NCI-H146 treated with DMSO at 0.1 percent for 48 hours (cell line): Measurements from ENCODE around the gene MSI2.
"Not testable (repeated sequence)": the region's sequence is repeated elsewhere in the genome, so short reads cannot be mapped to it uniquely, and the experiment has no call there.

Source experiments
- DNase-seq: peaks from one replicate; lab custom pipeline; 2025; ENCODE audit not compliant: unreplicated experiment; lab: John Stamatoyannopoulos, UW

Gene MSI2

GRCh38 chr17:57490890-57491289 lies 234.6 kb downstream of the MSI2 start:
- no peak for DNase-seq

GRCh38 chr17:57493171-57493570 lies 236.8 kb downstream of the MSI2 start:
- no peak for DNase-seq

- DNase-seq, result no peak
Observed at GRCh38 chr17:57493625-57494024, 237.3 kb downstream of the MSI2 start.

GRCh38 chr17:57494443-57494842 lies 238.1 kb downstream of the MSI2 start:
- DNase-seq, result no peak

GRCh38 chr17:57495771-57496170 lies 239.4 kb downstream of the MSI2 start:
- DNase-seq, result no peak

GRCh38 chr17:57496382-57496781 lies 240.1 kb downstream of the MSI2 start:
- DNase-seq, result no peak

GRCh38 chr17:57498443-57498842 lies 242.1 kb downstream of the MSI2 start:
- no peak for DNase-seq

- DNase-seq, result not testable (repeated sequence)
Observed at GRCh38 chr17:57499221-57499620, 242.9 kb downstream of the MSI2 start.

GRCh38 chr17:57499648-57500049 lies 243.3 kb downstream of the MSI2 start:
- DNase-seq, result no peak

- DNase-seq, result no peak
Observed at GRCh38 chr17:57501016-57501415, 244.7 kb downstream of the MSI2 start.

- DNase-seq, result no peak
Observed at GRCh38 chr17:57502022-57502421, 245.7 kb downstream of the MSI2 start.

GRCh38 chr17:57502811-57503241 lies 246.5 kb downstream of the MSI2 start:
- peak; percentile 10 for DNase-seq

GRCh38 chr17:57504208-57504607 lies 247.9 kb downstream of the MSI2 start:
- no peak for DNase-seq

- DNase-seq, result no peak
Observed at GRCh38 chr17:57505841-57506773, 249.8 kb downstream of the MSI2 start.

GRCh38 chr17:57506774-57507127 lies 250.4 kb downstream of the MSI2 start:
- no peak for DNase-seq

GRCh38 chr17:57507828-57508227 lies 251.5 kb downstream of the MSI2 start:
- no peak for DNase-seq

GRCh38 chr17:57508671-57509070 lies 252.3 kb downstream of the MSI2 start:
- no peak for DNase-seq

- no peak for DNase-seq
Observed at GRCh38 chr17:57511475-57512123, 255.3 kb downstream of the MSI2 start.

- DNase-seq, result no peak
Observed at GRCh38 chr17:57512258-57512657, 255.9 kb downstream of the MSI2 start.

GRCh38 chr17:57512691-57513090 lies 256.4 kb downstream of the MSI2 start:
- DNase-seq, result no peak

GRCh38 chr17:57513569-57513968 lies 257.2 kb downstream of the MSI2 start:
- no peak for DNase-seq

- DNase-seq, result no peak
Observed at GRCh38 chr17:57514614-57515013, 258.3 kb downstream of the MSI2 start.
